Measurements from ENCODE around the gene OBSL1. TPM values are rescaled to one million over a fixed set of nuclear protein-coding genes. Genes with fewer than 3 reads are reported as not detected.

OBSL1 gene
- total and polyA plus RNA-seq, 10 of the 15 experiments (the other 5 are each of a cell fraction or from before 2014, with no cell fraction given), result 0.14 to 0.77 TPM; not detected in 8

DNA sequence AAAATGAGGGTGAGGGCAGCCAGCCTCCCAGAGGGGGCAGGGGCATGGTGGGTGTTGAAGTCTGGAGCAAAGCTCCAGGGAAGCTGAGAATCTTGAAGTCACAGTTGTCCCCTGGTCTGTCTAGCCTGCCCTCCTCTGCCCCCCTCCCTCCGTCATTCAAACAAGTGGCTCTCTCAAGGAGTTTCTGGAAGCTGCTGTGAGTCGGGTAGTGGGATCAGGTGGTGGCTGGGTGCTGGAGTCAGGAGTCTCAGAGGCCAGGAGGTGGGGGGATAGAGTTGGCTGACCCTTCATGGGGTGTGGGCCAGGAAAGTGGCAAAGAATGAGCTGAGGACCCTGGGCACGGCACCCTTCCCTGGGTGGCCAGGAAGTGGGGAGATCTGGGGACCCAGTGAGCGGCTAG is 57.6 kb downstream of the OBSL1 start:
- H3K9ac ChIP-seq (ENCODE audit: control insufficient read depth, insufficient read depth, low read length), result no peak overlapping the region
- RAD21 ChIA-PET (ENCODE audit: unreplicated experiment), result no interaction called here
- no peaks in the 10 kb centered on the region for H3K9me3 ChIP-seq (replicated peaks; ENCODE audit: control insufficient read depth, insufficient read depth, low read length)
- H3K4me2 ChIP-seq (ENCODE audit: control insufficient read depth, insufficient read depth), result no peak overlapping the region
- TF ChIP-seq, protein P1, sequence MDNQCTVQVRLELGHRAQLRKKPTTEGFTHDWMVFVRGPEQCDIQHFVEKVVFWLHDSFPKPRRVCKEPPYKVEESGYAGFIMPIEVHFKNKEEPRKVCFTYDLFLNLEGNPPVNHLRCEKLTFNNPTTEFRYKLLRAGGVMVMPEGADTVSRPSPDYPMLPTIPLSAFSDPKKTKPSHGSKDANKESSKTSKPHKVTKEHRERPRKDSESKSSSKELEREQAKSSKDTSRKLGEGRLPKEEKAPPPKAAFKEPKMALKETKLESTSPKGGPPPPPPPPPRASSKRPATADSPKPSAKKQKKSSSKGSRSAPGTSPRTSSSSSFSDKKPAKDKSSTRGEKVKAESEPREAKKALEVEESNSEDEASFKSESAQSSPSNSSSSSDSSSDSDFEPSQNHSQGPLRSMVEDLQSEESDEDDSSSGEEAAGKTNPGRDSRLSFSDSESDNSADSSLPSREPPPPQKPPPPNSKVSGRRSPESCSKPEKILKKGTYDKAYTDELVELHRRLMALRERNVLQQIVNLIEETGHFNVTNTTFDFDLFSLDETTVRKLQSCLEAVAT (IDR thresholded peaks at IDR 0.05), result no peak
- no peak for TF ChIP-seq EGR1 (IDR thresholded peaks at IDR 0.05; ENCODE audit: borderline replicate concordance in 1 of 2, low read depth in 2 of 2, low read length in 2 of 2)
- TF ChIP-seq, protein P2, sequence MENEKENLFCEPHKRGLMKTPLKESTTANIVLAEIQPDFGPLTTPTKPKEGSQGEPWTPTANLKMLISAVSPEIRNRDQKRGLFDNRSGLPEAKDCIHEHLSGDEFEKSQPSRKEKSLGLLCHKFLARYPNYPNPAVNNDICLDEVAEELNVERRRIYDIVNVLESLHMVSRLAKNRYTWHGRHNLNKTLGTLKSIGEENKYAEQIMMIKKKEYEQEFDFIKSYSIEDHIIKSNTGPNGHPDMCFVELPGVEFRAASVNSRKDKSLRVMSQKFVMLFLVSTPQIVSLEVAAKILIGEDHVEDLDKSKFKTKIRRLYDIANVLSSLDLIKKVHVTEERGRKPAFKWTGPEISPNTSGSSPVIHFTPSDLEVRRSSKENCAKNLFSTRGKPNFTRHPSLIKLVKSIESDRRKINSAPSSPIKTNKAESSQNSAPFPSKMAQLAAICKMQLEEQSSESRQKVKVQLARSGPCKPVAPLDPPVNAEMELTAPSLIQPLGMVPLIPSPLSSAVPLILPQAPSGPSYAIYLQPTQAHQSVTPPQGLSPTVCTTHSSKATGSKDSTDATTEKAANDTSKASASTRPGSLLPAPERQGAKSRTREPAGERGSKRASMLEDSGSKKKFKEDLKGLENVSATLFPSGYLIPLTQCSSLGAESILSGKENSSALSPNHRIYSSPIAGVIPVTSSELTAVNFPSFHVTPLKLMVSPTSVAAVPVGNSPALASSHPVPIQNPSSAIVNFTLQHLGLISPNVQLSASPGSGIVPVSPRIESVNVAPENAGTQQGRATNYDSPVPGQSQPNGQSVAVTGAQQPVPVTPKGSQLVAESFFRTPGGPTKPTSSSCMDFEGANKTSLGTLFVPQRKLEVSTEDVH (IDR thresholded peaks at IDR 0.05; ENCODE audit: low read depth, partially characterized antibody), result no peak
- no peak for TF ChIP-seq JUND (IDR thresholded peaks at IDR 0.05; ENCODE audit: low read depth, low read length)
- no peak for TF ChIP-seq CHD1 (IDR thresholded peaks at IDR 0.05; ENCODE audit: low read depth, low read length)
- TF ChIP-seq, protein P3, sequence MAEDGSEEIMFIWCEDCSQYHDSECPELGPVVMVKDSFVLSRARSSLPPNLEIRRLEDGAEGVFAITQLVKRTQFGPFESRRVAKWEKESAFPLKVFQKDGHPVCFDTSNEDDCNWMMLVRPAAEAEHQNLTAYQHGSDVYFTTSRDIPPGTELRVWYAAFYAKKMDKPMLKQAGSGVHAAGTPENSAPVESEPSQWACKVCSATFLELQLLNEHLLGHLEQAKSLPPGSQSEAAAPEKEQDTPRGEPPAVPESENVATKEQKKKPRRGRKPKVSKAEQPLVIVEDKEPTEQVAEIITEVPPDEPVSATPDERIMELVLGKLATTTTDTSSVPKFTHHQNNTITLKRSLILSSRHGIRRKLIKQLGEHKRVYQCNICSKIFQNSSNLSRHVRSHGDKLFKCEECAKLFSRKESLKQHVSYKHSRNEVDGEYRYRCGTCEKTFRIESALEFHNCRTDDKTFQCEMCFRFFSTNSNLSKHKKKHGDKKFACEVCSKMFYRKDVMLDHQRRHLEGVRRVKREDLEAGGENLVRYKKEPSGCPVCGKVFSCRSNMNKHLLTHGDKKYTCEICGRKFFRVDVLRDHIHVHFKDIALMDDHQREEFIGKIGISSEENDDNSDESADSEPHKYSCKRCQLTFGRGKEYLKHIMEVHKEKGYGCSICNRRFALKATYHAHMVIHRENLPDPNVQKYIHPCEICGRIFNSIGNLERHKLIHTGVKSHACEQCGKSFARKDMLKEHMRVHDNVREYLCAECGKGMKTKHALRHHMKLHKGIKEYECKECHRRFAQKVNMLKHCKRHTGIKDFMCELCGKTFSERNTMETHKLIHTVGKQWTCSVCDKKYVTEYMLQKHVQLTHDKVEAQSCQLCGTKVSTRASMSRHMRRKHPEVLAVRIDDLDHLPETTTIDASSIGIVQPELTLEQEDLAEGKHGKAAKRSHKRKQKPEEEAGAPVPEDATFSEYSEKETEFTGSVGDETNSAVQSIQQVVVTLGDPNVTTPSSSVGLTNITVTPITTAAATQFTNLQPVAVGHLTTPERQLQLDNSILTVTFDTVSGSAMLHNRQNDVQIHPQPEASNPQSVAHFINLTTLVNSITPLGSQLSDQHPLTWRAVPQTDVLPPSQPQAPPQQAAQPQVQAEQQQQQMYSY (CRISPR knock-in tag; IDR thresholded peaks at IDR 0.05), result no peak
- no peak for TF ChIP-seq CBFB (IDR thresholded peaks at IDR 0.05; ENCODE audit: low read depth)
- H3K36me3 ChIP-seq (ENCODE audit: control insufficient read depth in 2 of 2, insufficient read depth in 2 of 2, low read length in 1 of 2), result no peaks in the 10 kb centered on the region
- CTCF ChIA-PET, result interaction anchor here (1.5 kb wide), 1 partner anchor 19 kb away, joined by 5 read pairs; no protein-coding TSS in a partner anchor
- DNase-seq (ENCODE audit: low read depth, low spot score) (no peak), FAIRE-seq (no peak), ATAC-seq (no peak)
- H2AFZ ChIP-seq (ENCODE audit: control insufficient read depth, low read depth, low read length), result no peak overlapping the region
- H3K27ac ChIP-seq (ENCODE audit: control insufficient read depth, insufficient read depth), result no peak overlapping the region
- intact Hi-C loops (cut with micrococcal nuclease; ENCODE audit: unreplicated experiment), result no loop called here
- SMC1A ChIA-PET (ENCODE audit: uncharacterized antibody, unreplicated experiment), result no interaction called here
- in situ Hi-C loops (cut with MboI), result no loop called here
- WGBS (ENCODE audit: insufficient coverage, insufficient replicate concordance, low lambda C conversion rate, missing lambda C conversion rate), result 9% methylated on average over 4 of the region's 4 CpGs
- no peaks in the 10 kb centered on the region for H3K4me1 ChIP-seq (ENCODE audit: control insufficient read depth, insufficient read depth, low read length)
- H3K79me2 ChIP-seq (ENCODE audit: control insufficient read depth, insufficient read depth, low read length), result no peaks in the 10 kb centered on the region
- no peaks in the 10 kb centered on the region for H4K20me1 ChIP-seq (ENCODE audit: control insufficient read depth, insufficient read depth)
- peaks cover 15 to 17% of the 10 kb centered on the region in 2 experiments; a peak in 3 of 4 replicates for H3K27me3 ChIP-seq (replicated peaks in 1 of 2; ENCODE audit: control insufficient read depth in 2 of 2, insufficient read depth in 2 of 2, low read length in 1 of 2)
- POLR2A ChIA-PET, result no interaction called here
- H3K4me3 ChIP-seq, result no peak overlapping the region
- BruUV-seq (replicated peaks), result no TSS peak
